ENCODE measurements around the gene ZNF473. TPM values are rescaled to one million over a fixed set of nuclear protein-coding genes. Genes with fewer than 3 reads are reported as not detected.

ZNF473 gene
- total RNA-seq, 1 experiment from 2014 or later = 10.0 TPM

DNA sequence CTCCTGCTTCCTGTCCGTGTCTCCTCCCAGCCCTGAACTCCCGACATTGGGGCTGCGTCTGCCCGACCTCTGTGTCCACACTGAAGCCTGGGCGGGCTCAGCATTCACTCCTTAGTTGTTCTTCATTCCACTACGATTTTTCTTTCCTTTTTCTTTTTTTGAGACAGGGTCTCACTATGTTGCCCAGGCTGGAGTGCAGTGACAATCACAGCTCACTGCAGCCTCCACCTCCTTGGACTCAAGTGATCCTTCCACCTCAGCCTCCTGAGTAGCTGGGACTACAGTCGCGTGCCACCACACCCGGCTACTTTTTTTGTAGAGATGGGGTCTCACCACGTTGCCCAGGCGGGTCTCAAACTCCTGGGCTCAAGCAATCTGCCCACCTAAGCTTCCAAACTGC lies 41.3 kb upstream of the ZNF473 start:
- Mint-ChIP-seq H3K27ac (no peak overlapping the region), H3K4me1 (no peaks in the 10 kb centered on the region), H3K36me3 (no peaks in the 10 kb centered on the region; the same call in 1 of the 2 replicates), H3K4me3 (no peak overlapping the region), H3K27me3 (ENCODE audit: low read depth) (no peaks in the 10 kb centered on the region), H3K9me3 (no peaks in the 10 kb centered on the region)
- DNase-seq (ENCODE audit: low spot score) (no peak), ATAC-seq (no peak)
- ChIA-PET POLR2A (no interaction called here), CTCF (interaction anchor here (0.7 to 2.9 kb wide), 8 partner anchors 9 to 250 kb away, joined by 3 to 41 read pairs (median 6); no protein-coding TSS in a partner anchor)
- TF ChIP-seq MLX (CRISPR knock-in tag; IDR thresholded peaks at IDR 0.05) = no peak
- TF ChIP-seq GTF2I (CRISPR knock-in tag; conservative IDR thresholded peaks at IDR 0.05) = no peak
- 0 out of 2 replicates have a peak, but pooled peaks have one; percentile 20 for TF ChIP-seq ZNF121 (CRISPR knock-in tag; IDR thresholded peaks at IDR 0.05)

DNA sequence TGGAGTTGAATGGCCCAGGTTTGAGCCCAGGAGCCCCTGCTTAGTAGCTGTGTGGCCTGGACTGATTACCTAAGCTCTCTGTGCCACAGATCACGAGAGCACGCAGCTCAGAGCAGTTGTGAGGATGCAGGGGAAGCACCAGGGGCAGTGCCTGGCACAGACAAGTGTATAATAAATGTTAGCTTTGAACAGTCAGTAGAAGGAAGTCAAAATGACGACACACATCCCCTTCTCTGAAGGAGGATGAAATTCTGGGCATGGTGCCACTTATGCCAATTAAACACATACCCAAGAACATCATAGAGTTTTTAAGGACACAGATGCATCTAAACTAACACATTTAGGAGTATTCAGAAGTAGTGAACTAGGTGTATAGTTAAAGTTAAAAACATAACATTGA lies 39.9 kb upstream of the ZNF473 start:
- Mint-ChIP-seq H3K27me3 (ENCODE audit: low read depth) (no peaks in the 10 kb centered on the region), H3K4me1 (no peaks in the 10 kb centered on the region), H3K4me3 (no peak overlapping the region), H3K36me3 (peaks cover under 1% of the 10 kb centered on the region; the same call in 1 of the 2 replicates), H3K9me3 (no peaks in the 10 kb centered on the region), H3K27ac (no peak overlapping the region)
- CTCF ChIA-PET = interaction anchor here (0.9 to 2.5 kb wide), 2 partner anchors 48 to 73 kb away, joined by 5 to 7 read pairs; no protein-coding TSS in a partner anchor
- POLR2A ChIA-PET = no interaction called here
- DNase-seq (ENCODE audit: low spot score) (no peak), ATAC-seq (no peak)
- TF ChIP-seq ZNF416 (CRISPR knock-in tag; IDR thresholded peaks at IDR 0.05) = no peak
- no peak for TF ChIP-seq SP1 (CRISPR knock-in tag; conservative IDR thresholded peaks at IDR 0.05)
- TF ChIP-seq, protein P1, sequence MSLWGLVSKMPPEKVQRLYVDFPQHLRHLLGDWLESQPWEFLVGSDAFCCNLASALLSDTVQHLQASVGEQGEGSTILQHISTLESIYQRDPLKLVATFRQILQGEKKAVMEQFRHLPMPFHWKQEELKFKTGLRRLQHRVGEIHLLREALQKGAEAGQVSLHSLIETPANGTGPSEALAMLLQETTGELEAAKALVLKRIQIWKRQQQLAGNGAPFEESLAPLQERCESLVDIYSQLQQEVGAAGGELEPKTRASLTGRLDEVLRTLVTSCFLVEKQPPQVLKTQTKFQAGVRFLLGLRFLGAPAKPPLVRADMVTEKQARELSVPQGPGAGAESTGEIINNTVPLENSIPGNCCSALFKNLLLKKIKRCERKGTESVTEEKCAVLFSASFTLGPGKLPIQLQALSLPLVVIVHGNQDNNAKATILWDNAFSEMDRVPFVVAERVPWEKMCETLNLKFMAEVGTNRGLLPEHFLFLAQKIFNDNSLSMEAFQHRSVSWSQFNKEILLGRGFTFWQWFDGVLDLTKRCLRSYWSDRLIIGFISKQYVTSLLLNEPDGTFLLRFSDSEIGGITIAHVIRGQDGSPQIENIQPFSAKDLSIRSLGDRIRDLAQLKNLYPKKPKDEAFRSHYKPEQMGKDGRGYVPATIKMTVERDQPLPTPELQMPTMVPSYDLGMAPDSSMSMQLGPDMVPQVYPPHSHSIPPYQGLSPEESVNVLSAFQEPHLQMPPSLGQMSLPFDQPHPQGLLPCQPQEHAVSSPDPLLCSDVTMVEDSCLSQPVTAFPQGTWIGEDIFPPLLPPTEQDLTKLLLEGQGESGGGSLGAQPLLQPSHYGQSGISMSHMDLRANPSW (CRISPR knock-in tag; conservative IDR thresholded peaks at IDR 0.05; ENCODE audit: low read depth) = no peak
- TF ChIP-seq PREB (CRISPR knock-in tag; IDR thresholded peaks at IDR 0.05; ENCODE audit: borderline replicate concordance) = no peak
- TF ChIP-seq NR2C2 (CRISPR knock-in tag; IDR thresholded peaks at IDR 0.05) = no peak
- no peak for TF ChIP-seq CREB1 (CRISPR knock-in tag; IDR thresholded peaks at IDR 0.05)
- no peak for TF ChIP-seq SMAD3 (CRISPR knock-in tag; IDR thresholded peaks at IDR 0.05; ENCODE audit: borderline replicate concordance)
- TF ChIP-seq ZNF232 (CRISPR knock-in tag; IDR thresholded peaks at IDR 0.05) = no peak
- TF ChIP-seq SOX15 (CRISPR knock-in tag; IDR thresholded peaks at IDR 0.05) = no peak
- no peak for TF ChIP-seq FOXJ3 (CRISPR knock-in tag; IDR thresholded peaks at IDR 0.05; ENCODE audit: borderline replicate concordance)
- TF ChIP-seq GTF2I (CRISPR knock-in tag; conservative IDR thresholded peaks at IDR 0.05) = no peak
- TF ChIP-seq, protein P2, sequence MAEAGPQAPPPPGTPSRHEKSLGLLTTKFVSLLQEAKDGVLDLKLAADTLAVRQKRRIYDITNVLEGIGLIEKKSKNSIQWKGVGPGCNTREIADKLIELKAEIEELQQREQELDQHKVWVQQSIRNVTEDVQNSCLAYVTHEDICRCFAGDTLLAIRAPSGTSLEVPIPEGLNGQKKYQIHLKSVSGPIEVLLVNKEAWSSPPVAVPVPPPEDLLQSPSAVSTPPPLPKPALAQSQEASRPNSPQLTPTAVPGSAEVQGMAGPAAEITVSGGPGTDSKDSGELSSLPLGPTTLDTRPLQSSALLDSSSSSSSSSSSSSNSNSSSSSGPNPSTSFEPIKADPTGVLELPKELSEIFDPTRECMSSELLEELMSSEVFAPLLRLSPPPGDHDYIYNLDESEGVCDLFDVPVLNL (CRISPR knock-in tag; IDR thresholded peaks at IDR 0.05; ENCODE audit: borderline replicate concordance, low read depth) = no peak
- no peak for TF ChIP-seq CREM (CRISPR knock-in tag; IDR thresholded peaks at IDR 0.05)
- no peak for TF ChIP-seq ZMAT4 (CRISPR knock-in tag; IDR thresholded peaks at IDR 0.05)
- no peak for TF ChIP-seq OVOL2 (CRISPR knock-in tag; IDR thresholded peaks at IDR 0.05; ENCODE audit: borderline replicate concordance)
- no peak for TF ChIP-seq NFATC4 (CRISPR knock-in tag; IDR thresholded peaks at IDR 0.05)
- no peak for TF ChIP-seq EMX1 (CRISPR knock-in tag; IDR thresholded peaks at IDR 0.05)
- TF ChIP-seq PRDM15 (CRISPR knock-in tag; IDR thresholded peaks at IDR 0.05) = no peak

All from WTC11 (cell line).